ENCODE results near the gene CDC16. TPM values are rescaled to one million over a fixed set of nuclear protein-coding genes. Genes with fewer than 3 reads are reported as not detected.

The CDC16 gene
- total RNA-seq, 1 donor from 2014 or later: 65.5 TPM

GRCh38 chr13:114309086-114309485 lies 74.4 kb downstream of the CDC16 start:
- intact Hi-C loops (cut with DNase I): no loop called here
- no peak for TF ChIP-seq CTCF (IDR thresholded peaks at IDR 0.05)
- peaks cover 7% of the 10 kb centered on the region for H3K4me1 ChIP-seq
- H3K36me3 ChIP-seq: peaks cover 19% of the 10 kb centered on the region
- no peak for ATAC-seq
- H3K27me3 ChIP-seq: no peaks in the 10 kb centered on the region
- no peak overlapping the region for H3K4me3 ChIP-seq
- DNase-seq: no peak
- H3K9me3 ChIP-seq: no peaks in the 10 kb centered on the region
- no peak overlapping the region for H3K27ac ChIP-seq

GRCh38 chr13:114309806-114310410 lies 75.2 kb downstream of the CDC16 start:
- H3K27ac ChIP-seq: no peak overlapping the region
- H3K9me3 ChIP-seq: no peaks in the 10 kb centered on the region
- no peak for TF ChIP-seq CTCF (IDR thresholded peaks at IDR 0.05)
- intact Hi-C loops (cut with DNase I): no loop called here
- DNase-seq (no peak), ATAC-seq (no peak)
- H3K4me3 ChIP-seq: no peak overlapping the region
- no peaks in the 10 kb centered on the region for H3K27me3 ChIP-seq
- peaks cover 11% of the 10 kb centered on the region for H3K36me3 ChIP-seq
- peaks cover 7% of the 10 kb centered on the region for H3K4me1 ChIP-seq

GRCh38 chr13:114310956-114311355 lies 76.3 kb downstream of the CDC16 start:
- no peak for TF ChIP-seq CTCF (IDR thresholded peaks at IDR 0.05)
- Histone ChIP-seq H3K9me3 (no peaks in the 10 kb centered on the region), H3K27me3 (no peaks in the 10 kb centered on the region), H3K4me1 (peaks cover 17% of the 10 kb centered on the region), H3K27ac (no peak overlapping the region), H3K4me3 (no peak overlapping the region), H3K36me3 (peaks cover 11% of the 10 kb centered on the region)
- no peak for DNase-seq
- intact Hi-C loops (cut with DNase I): no loop called here
- ATAC-seq: no peak

- no peak overlapping the region for H3K27ac ChIP-seq
- ATAC-seq (no peak), DNase-seq (no peak)
- H3K9me3 ChIP-seq: no peaks in the 10 kb centered on the region
- H3K36me3 ChIP-seq: peaks cover 9% of the 10 kb centered on the region
- H3K4me3 ChIP-seq: no peak overlapping the region
- peaks cover 18% of the 10 kb centered on the region for H3K4me1 ChIP-seq
- no peaks in the 10 kb centered on the region for H3K27me3 ChIP-seq
- intact Hi-C loops (cut with DNase I): no loop called here
- TF ChIP-seq CTCF (IDR thresholded peaks at IDR 0.05): no peak
Observed at GRCh38 chr13:114311387-114311786, 76.7 kb downstream of the CDC16 start.

- intact Hi-C loops (cut with DNase I): no loop called here
- H3K27me3 ChIP-seq: no peaks in the 10 kb centered on the region
- DNase-seq (no peak), ATAC-seq (no peak)
- H3K36me3 ChIP-seq: peaks cover 4% of the 10 kb centered on the region
- no peak overlapping the region for H3K27ac ChIP-seq
- no peak overlapping the region for H3K4me3 ChIP-seq
- no peaks in the 10 kb centered on the region for H3K9me3 ChIP-seq
- peaks cover 18% of the 10 kb centered on the region for H3K4me1 ChIP-seq
- TF ChIP-seq CTCF (IDR thresholded peaks at IDR 0.05): no peak
Observed at GRCh38 chr13:114311908-114312307, 77.2 kb downstream of the CDC16 start.

Measured in upper lobe of right lung (tissue), 1 donor.